ENCODE results near the gene MRPL37.

- TF ChIP-seq PPARA (CRISPR knock-in tag; IDR thresholded peaks at IDR 0.05; ENCODE audit: borderline replicate concordance) (no peak), SNAI2 (CRISPR knock-in tag; IDR thresholded peaks at IDR 0.05) (no peak), ZNF8 (CRISPR knock-in tag; IDR thresholded peaks at IDR 0.05) (no peak), GLIS3 (CRISPR knock-in tag; IDR thresholded peaks at IDR 0.05) (no peak), ISL1 (CRISPR knock-in tag; IDR thresholded peaks at IDR 0.05) (no peak), ZNF70 (CRISPR knock-in tag; IDR thresholded peaks at IDR 0.05) (no peak), TCF4 (CRISPR knock-in tag; IDR thresholded peaks at IDR 0.05; ENCODE audit: borderline replicate concordance) (no peak)
- TF ChIP-seq, protein P1, sequence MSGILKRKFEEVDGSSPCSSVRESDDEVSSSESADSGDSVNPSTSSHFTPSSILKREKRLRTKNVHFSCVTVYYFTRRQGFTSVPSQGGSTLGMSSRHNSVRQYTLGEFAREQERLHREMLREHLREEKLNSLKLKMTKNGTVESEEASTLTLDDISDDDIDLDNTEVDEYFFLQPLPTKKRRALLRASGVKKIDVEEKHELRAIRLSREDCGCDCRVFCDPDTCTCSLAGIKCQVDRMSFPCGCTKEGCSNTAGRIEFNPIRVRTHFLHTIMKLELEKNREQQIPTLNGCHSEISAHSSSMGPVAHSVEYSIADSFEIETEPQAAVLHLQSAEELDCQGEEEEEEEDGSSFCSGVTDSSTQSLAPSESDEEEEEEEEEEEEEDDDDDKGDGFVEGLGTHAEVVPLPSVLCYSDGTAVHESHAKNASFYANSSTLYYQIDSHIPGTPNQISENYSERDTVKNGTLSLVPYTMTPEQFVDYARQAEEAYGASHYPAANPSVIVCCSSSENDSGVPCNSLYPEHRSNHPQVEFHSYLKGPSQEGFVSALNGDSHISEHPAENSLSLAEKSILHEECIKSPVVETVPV (CRISPR knock-in tag; IDR thresholded peaks at IDR 0.05) = no peak
- TF ChIP-seq, protein P2, sequence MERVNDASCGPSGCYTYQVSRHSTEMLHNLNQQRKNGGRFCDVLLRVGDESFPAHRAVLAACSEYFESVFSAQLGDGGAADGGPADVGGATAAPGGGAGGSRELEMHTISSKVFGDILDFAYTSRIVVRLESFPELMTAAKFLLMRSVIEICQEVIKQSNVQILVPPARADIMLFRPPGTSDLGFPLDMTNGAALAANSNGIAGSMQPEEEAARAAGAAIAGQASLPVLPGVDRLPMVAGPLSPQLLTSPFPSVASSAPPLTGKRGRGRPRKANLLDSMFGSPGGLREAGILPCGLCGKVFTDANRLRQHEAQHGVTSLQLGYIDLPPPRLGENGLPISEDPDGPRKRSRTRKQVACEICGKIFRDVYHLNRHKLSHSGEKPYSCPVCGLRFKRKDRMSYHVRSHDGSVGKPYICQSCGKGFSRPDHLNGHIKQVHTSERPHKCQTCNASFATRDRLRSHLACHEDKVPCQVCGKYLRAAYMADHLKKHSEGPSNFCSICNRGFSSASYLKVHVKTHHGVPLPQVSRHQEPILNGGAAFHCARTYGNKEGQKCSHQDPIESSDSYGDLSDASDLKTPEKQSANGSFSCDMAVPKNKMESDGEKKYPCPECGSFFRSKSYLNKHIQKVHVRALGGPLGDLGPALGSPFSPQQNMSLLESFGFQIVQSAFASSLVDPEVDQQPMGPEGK (CRISPR knock-in tag; IDR thresholded peaks at IDR 0.05; ENCODE audit: borderline replicate concordance) = no peak
Measured at GRCh38 chr1:54156986-54157385, 43.0 kb upstream of the MRPL37 start.
